T-helper 1 cell (primary cell): ENCODE results near the gene RDH5.

ENCODE experiments used
- DNase-seq, 5 donors: peaks; one replicate each; pipeline ENCODE4 v3.0.0-alpha.2; 2012 to 2020

The RDH5 gene

GRCh38 chr12:55713721-55714120, 6.5 kb upstream of the RDH5 start:
- no peak for DNase-seq

GRCh38 chr12:55715169-55715764, 4.9 kb upstream of the RDH5 start:
- no peak for DNase-seq

GRCh38 chr12:55715833-55716581, 4.2 kb upstream of the RDH5 start, which contains the start of gene BLOC1S1:
BLOC1S1 (plus strand) TSS chr12:55716046; CDS start chr12:55716052, 6 bp downstream.
- peak; percentile 90 to 97 (median 91) for DNase-seq

- no peak for DNase-seq
Observed at GRCh38 chr12:55716582-55716957, 3.6 kb upstream of the RDH5 start.

GRCh38 chr12:55717011-55718007, 2.9 kb upstream of the RDH5 start:
- DNase-seq: no peak

GRCh38 chr12:55718015-55718414, 2.2 kb upstream of the RDH5 start:
- DNase-seq: no peak

- no peak for DNase-seq
Observed at GRCh38 chr12:55718624-55719275, 1.4 kb upstream of the RDH5 start.

DNA sequence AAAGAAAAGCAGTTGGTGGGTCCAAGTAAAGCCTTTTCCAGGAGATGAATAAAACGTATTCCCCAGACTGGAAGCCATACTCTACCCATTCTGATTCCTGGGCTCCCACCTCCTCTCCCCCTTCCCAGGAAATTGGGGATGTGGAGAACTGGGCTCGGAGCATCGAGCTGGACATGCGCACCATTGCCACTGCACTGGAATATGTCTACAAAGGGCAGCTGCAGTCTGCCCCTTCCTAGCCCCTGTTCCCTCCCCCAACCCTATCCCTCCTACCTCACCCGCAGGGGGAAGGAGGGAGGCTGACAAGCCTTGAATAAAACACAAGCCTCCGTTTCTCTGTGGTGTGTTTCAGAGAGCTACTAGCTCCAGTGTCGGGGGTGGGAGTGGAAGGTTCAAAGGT, 822 bp upstream of the RDH5 start:
- DNase-seq: no peak

DNA sequence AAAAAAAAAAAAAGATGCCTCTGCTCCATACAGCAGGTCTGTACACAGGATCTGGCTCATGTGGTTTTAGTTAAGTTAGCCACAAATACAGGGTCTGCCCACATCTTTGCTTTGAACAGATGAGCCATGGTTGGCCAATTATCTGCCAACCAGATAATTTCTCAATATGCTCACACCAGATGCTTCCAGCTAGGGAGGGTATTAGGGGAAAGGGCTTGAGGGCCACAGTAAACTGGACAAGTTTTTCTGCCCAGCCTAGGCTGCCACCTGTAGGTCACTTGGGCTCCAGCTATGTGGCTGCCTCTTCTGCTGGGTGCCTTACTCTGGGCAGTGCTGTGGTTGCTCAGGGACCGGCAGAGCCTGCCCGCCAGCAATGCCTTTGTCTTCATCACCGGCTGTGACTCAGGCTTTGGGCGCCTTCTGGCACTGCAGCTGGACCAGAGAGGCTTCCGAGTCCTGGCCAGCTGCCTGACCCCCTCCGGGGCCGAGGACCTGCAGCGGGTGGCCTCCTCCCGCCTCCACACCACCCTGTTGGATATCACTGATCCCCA, 776 bp downstream of the RDH5 start:
- DNase-seq: no peak

DNA sequence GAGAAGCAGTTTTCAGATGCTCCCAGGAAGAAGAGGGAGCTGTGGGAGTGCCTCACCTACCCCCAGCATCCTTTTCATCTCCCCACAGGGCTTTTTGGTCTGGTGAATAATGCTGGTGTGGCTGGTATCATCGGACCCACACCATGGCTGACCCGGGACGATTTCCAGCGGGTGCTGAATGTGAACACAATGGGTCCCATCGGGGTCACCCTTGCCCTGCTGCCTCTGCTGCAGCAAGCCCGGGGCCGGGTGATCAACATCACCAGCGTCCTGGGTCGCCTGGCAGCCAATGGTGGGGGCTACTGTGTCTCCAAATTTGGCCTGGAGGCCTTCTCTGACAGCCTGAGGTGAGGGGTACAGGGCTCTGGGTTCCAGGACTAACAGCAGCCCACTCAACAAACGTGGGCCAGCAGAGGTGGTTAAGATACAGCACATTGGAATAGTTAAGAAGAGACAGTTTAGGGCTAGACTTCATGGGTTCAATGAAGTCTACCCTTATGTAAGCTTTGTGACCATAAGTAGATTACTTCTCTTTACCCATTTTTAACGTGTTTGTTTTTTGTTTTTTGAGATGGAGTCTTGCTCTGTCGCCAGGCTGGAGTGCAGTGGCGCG, 1.5 kb downstream of the RDH5 start:
- DNase-seq: no peak

DNA sequence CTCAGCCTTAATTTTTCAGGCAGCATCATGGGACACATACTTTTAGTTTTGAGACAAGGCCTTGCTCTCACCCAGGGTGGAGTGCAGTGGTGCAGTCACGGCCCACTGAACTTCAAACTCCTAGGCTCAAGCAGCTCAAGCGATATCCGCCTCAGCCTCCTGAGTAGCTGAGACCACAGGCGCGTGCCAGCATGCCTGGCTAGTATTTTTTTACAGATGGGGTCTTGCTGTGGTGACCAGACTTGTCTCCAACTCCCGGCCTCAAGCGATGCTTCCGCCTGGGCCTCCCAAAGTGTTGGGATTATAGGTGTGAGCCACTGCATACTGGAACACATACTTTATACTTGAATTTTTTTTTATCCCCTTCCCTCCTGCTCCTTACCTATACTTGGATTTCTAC, 2.8 kb downstream of the RDH5 start:
- no peak for DNase-seq

DNA sequence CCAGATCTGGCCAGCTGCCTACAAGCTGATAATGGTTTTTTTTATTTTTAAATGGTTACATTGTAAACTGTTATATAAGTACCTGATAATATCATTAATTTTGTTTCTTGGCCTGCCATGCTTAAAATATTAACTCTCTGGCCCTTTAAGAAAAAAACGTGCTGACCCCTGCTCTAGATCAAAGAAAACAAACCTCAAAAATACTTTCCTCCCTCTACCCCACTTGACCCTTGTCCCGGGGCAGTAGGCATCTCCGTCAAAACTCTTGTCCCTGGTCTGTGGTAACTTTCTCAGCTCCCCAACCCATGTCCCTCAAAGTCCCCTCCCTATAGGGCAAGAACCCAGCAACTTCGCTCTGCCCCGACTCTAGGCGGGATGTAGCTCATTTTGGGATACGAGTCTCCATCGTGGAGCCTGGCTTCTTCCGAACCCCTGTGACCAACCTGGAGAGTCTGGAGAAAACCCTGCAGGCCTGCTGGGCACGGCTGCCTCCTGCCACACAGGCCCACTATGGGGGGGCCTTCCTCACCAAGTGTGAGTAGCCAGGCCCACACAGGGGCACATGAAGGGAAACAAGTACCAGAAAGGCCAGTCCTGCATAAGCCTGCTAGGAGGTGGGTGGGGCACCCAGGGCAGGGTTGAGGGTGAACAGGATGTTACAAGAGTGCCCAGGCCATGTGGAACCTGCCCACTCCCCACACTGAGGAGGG, 3.5 kb downstream of the RDH5 start:
- DNase-seq: no peak

GRCh38 chr12:55724226-55724939, 4.2 kb downstream of the RDH5 start:
- DNase-seq: peak; percentile 34 to 64 (median 53)

DNA sequence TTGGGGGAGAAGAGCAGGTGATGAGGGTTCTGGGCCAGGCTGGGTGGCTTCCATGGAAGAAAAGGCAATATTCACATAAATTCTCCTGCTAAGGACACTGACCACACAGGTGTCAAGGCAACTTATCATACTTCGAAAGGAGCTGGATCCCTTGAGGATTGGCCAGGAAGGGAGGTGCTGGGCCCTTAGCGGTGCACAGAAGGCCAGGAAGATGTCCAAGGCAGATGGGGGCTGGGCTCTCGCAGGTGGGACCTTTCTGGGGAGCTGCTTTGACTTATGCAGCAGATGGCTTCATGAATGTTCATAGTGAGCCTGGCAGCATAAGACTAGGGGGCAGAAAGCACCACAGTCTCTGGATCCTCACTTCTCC, 4.7 kb downstream of the RDH5 start:
- DNase-seq: no peak

DNA sequence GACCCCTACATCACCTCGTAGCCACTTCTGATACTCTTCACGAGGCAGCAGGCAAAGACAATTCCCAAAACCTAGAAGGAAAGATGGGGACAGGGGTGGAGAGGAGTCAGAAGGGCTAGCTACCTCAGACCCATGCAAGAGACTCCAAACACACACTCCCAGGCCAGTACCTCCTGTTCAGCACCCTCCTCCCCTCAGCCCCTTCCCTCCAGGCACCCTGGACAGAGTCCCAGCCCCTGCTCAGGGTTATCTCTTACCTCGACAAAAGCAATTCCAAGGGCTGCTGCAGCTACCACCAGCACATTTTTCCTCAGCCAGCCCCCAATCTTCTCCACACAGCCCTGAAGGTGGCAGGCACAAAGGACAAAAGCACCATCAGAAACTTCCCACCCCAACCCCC, 5.4 kb downstream of the RDH5 start:
- DNase-seq: no peak

- DNase-seq: no peak
Observed at GRCh38 chr12:55726971-55727370, 6.8 kb downstream of the RDH5 start.

DNA sequence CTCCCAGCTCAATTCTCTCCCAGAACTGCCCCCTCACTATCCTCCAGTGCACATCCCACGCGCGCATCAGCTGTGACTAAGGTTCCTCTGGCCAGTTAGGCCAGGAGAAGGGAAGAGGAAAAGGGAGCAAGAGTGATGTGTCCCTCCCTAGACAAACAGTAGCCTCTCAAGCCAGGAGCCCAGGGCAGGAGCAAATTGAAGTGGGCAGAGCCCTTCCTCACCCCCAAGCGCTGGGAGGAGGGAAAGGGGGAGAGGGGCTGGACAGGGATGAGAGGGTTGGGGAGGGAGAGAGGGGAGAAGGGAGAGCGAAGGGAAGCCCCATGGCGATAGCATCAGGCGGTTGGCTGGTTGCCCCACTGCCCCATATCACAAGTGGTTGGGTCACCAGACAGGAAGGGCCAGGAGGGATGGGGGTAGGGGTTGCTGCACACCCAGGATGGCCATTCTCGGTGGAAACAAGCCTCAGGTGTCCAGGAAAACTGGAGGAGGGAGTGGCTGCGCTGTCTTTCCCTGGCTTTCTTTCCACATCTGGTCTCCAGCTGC, 7.5 kb downstream of the RDH5 start:
- DNase-seq: no peak

DNA sequence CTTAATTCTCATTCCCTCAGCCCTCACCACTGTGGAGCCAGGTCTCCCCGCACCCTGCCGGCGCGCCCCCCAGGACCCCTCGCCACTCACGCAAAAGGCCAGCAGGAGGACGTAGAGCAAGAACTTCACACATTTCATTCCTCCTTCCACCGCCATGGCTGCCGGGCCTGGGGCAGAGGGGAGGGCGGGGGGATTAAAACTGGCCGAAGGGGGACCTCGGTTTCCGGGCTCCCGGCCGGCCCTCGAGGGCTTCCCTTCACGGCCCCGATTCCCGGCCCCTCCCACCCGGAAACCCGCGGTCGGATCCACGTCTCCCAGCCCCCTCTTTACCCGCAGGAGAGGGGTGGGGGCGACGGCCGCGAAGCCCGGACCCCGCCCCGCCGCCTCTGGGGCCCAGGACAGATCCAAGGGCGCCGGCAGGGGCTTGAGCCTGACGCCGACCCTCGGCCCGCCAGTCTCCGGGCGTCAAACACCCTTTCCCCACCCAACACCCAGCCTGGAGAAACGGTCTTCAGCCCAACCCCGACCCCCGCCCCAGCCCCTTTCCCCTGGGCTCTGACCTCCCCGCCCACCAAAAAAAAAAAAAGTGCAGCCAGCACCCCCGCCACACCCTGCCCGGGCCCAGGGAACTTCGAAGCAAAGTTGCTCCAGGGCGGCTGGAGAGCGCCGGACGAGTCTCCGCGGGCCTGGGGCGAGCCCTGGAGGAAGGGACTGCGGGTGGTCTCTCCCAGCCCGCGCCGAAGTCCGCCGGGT, 8.2 kb downstream of the RDH5 start:
- DNase-seq: no peak

- peak in 4 of 5 donors; percentile 30 to 60 (median 54) for DNase-seq
Observed at GRCh38 chr12:55728939-55729818, 9.0 kb downstream of the RDH5 start, which contains the start of gene CD63. CD63 (minus strand) TSS chr12:55729009; CDS start chr12:55728341, 668 bp downstream.
